GM21515 (cell line): Measurements from ENCODE around the gene TMEM119.

Source experiments
- ATAC-seq: cut with Tn5 transposase; IDR thresholded peaks from one replicate; pipeline ENCODE4 v1.9.1; 2021; ENCODE audit not compliant: unreplicated experiment

The TMEM119 gene

GRCh38 chr12:108548954-108549521, 48.8 kb downstream of the TMEM119 start:
- ATAC-seq: peak; percentile 55

GRCh38 chr12:108547686-108548085, 50.2 kb downstream of the TMEM119 start:
- ATAC-seq: no peak

GRCh38 chr12:108543652-108544051, 54.2 kb downstream of the TMEM119 start:
- no peak for ATAC-seq

GRCh38 chr12:108542320-108542719, 55.6 kb downstream of the TMEM119 start:
- no peak for ATAC-seq
